Measurements from ENCODE around the gene ASMTL. TPM values are rescaled to one million over a fixed set of nuclear protein-coding genes. Genes with fewer than 3 reads are reported as not detected.

ASMTL gene
- total RNA-seq, 1 donor from 2014 or later = 46.1 TPM

DNA sequence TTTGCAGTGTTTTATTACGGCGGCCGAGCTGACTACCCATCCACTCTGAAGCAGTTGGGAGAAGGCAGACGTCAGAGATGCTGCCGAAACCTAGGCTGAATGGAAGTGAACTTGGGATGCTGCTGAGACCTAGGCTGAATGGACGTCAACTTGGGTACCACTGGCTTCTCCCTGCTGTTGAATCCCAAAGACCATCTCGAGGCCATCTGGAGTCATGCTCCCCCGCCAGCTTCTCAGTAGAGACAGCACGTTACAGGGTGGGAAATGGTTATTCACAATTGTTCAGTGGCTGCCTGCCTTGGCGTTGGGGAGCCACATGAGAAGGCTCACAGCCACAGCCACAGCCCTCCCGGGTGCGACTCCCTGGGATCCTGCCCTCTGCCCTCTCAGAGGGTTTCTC, 43.4 kb upstream of the ASMTL start:
- Histone ChIP-seq H3K4me3 (no peak overlapping the region), H2AFZ (replicated peaks) (no peak overlapping the region), H3K36me3 (no peaks in the 10 kb centered on the region), H4K20me1 (ENCODE audit: low read depth) (no peaks in the 10 kb centered on the region), H3K9me3 (ENCODE audit: low read depth) (no peaks in the 10 kb centered on the region), H3F3A (ENCODE audit: low read depth) (peaks cover 20% of the 10 kb centered on the region), H3K27ac (no peak overlapping the region), H3K4me2 (no peak overlapping the region), H3K9ac (no peak overlapping the region), H3K4me1 (peaks cover 10% of the 10 kb centered on the region), H3K27me3 (no peaks in the 10 kb centered on the region), H3K79me2 (ENCODE audit: low read depth) (no peaks in the 10 kb centered on the region)
- no peak overlapping the region for H3K4me3 Mint-ChIP-seq
- H3K36me3 Mint-ChIP-seq = no peaks in the 10 kb centered on the region
- H3K27ac Mint-ChIP-seq = peak overlapping the region; percentile 40
- DNase-seq (ENCODE audit: low spot score) = no peak
- peaks cover 5% of the 10 kb centered on the region for H3K4me1 Mint-ChIP-seq
- peaks cover 8% of the 10 kb centered on the region for H3K9me3 Mint-ChIP-seq
- H3K27me3 Mint-ChIP-seq (ENCODE audit: insufficient read depth, low read depth) = peaks cover 14% of the 10 kb centered on the region
- no peak for TF ChIP-seq CTCF (IDR thresholded peaks at IDR 0.05)
- no peak for TF ChIP-seq EZH2phosphoT487 (IDR thresholded peaks at IDR 0.05)
- no peak for TF ChIP-seq EZH2 (IDR thresholded peaks at IDR 0.05)

- H3K27ac ChIP-seq = no peak overlapping the region
- Mint-ChIP-seq H3K36me3 (peaks cover 1% of the 10 kb centered on the region), H3K9me3 (peaks cover 14% of the 10 kb centered on the region), H3K4me1 (peaks cover 5% of the 10 kb centered on the region), H3K27ac (no peak overlapping the region), H3K27me3 (ENCODE audit: insufficient read depth, low read depth) (peaks cover 14% of the 10 kb centered on the region), H3K4me3 (no peak overlapping the region)
- no peak overlapping the region for H3K9ac ChIP-seq
- H3K4me1 ChIP-seq = peaks cover 10% of the 10 kb centered on the region
- peaks cover 25% of the 10 kb centered on the region for H3F3A ChIP-seq (ENCODE audit: low read depth)
- H3K9me3 ChIP-seq (ENCODE audit: low read depth) = no peaks in the 10 kb centered on the region
- no peak overlapping the region for H3K4me3 ChIP-seq
- H3K27me3 ChIP-seq = no peaks in the 10 kb centered on the region
- peak overlapping the region; percentile 32 for H3K4me2 ChIP-seq
- peak overlapping the region; percentile 99 for H2AFZ ChIP-seq (replicated peaks)
- no peaks in the 10 kb centered on the region for H3K36me3 ChIP-seq
- no peaks in the 10 kb centered on the region for H4K20me1 ChIP-seq (ENCODE audit: low read depth)
- no peak for TF ChIP-seq CTCF (IDR thresholded peaks at IDR 0.05)
- TF ChIP-seq EZH2phosphoT487 (IDR thresholded peaks at IDR 0.05) = no peak
- peak; percentile 30 for DNase-seq (ENCODE audit: low spot score)
- H3K79me2 ChIP-seq (ENCODE audit: low read depth) = no peaks in the 10 kb centered on the region
Measured at GRCh38 chrX:1493877-1494510, 41.3 kb upstream of the ASMTL start.

- no peak for DNase-seq (ENCODE audit: low spot score)
- Histone ChIP-seq H3K4me3 (no peak overlapping the region), H3K27ac (no peak overlapping the region), H3K4me2 (peak overlapping the region; percentile 32), H4K20me1 (ENCODE audit: low read depth) (no peaks in the 10 kb centered on the region), H3K9me3 (ENCODE audit: low read depth) (no peaks in the 10 kb centered on the region), H2AFZ (replicated peaks) (peak overlapping the region; percentile 99), H3K79me2 (ENCODE audit: low read depth) (no peaks in the 10 kb centered on the region), H3F3A (ENCODE audit: low read depth) (peaks cover 25% of the 10 kb centered on the region), H3K4me1 (peaks cover 10% of the 10 kb centered on the region), H3K9ac (no peak overlapping the region), H3K36me3 (no peaks in the 10 kb centered on the region), H3K27me3 (no peaks in the 10 kb centered on the region)
- TF ChIP-seq CTCF (IDR thresholded peaks at IDR 0.05) (no peak), EZH2phosphoT487 (IDR thresholded peaks at IDR 0.05) (no peak), EZH2 (IDR thresholded peaks at IDR 0.05) (no peak)
- Mint-ChIP-seq H3K4me3 (peak overlapping the region; percentile 50), H3K4me1 (peaks cover 5% of the 10 kb centered on the region), H3K27ac (no peak overlapping the region), H3K27me3 (ENCODE audit: insufficient read depth, low read depth) (peaks cover 14% of the 10 kb centered on the region), H3K36me3 (peaks cover 2% of the 10 kb centered on the region), H3K9me3 (peaks cover 20% of the 10 kb centered on the region)
Measured at GRCh38 chrX:1493412-1493811, 40.7 kb upstream of the ASMTL start.
